Loucy (cell line): Measurements from ENCODE around the gene AGBL1.

Experiments
- EZH2phosphoT487 ChIP-seq: fragments of 200-600 bp; IDR thresholded peaks from 2 replicates; pipeline ENCODE4 v1.6.1; 2018; ENCODE audit warnings: antibody characterized with exemption, mild to moderate bottlenecking, moderate library complexity, borderline replicate concordance
- TF ChIP-seq, protein P1 (sequence below): fragments of 200-600 bp; sonication (generic); conservative IDR thresholded peaks from 2 replicates; pipeline ENCODE4 v1.5.1; 2014; ENCODE audit warnings: mild to moderate bottlenecking, antibody characterized with exemption, low read length

- no peak for TF ChIP-seq EZH2phosphoT487
- TF ChIP-seq, protein P1, sequence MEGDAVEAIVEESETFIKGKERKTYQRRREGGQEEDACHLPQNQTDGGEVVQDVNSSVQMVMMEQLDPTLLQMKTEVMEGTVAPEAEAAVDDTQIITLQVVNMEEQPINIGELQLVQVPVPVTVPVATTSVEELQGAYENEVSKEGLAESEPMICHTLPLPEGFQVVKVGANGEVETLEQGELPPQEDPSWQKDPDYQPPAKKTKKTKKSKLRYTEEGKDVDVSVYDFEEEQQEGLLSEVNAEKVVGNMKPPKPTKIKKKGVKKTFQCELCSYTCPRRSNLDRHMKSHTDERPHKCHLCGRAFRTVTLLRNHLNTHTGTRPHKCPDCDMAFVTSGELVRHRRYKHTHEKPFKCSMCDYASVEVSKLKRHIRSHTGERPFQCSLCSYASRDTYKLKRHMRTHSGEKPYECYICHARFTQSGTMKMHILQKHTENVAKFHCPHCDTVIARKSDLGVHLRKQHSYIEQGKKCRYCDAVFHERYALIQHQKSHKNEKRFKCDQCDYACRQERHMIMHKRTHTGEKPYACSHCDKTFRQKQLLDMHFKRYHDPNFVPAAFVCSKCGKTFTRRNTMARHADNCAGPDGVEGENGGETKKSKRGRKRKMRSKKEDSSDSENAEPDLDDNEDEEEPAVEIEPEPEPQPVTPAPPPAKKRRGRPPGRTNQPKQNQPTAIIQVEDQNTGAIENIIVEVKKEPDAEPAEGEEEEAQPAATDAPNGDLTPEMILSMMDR: no peak
These were observed 580.2 kb downstream of the AGBL1 start for GRCh38 chr15:86659724-86660411.
